ENCODE measurements around the gene RNF112.

DNA sequence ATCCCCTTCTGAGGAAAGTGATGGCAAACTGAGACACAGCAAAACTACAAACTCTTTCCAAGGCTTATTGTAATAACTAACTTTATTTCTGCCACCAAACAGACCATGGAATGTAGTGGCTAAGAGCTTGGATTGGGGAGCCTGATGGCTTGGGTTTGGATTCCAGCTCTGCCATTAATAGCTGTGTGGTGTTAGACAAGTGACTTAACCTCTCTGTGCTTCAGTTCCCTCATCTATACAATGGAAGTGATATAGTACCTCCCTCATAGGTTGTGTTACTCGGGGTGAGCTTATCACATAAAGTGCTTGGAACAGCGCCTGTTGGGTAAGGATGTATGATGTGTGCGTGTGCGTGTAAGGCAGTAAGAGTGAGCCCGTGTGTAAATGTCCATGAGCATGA, 5.9 kb upstream of the RNF112 start:
- TF ChIP-seq, protein P1, sequence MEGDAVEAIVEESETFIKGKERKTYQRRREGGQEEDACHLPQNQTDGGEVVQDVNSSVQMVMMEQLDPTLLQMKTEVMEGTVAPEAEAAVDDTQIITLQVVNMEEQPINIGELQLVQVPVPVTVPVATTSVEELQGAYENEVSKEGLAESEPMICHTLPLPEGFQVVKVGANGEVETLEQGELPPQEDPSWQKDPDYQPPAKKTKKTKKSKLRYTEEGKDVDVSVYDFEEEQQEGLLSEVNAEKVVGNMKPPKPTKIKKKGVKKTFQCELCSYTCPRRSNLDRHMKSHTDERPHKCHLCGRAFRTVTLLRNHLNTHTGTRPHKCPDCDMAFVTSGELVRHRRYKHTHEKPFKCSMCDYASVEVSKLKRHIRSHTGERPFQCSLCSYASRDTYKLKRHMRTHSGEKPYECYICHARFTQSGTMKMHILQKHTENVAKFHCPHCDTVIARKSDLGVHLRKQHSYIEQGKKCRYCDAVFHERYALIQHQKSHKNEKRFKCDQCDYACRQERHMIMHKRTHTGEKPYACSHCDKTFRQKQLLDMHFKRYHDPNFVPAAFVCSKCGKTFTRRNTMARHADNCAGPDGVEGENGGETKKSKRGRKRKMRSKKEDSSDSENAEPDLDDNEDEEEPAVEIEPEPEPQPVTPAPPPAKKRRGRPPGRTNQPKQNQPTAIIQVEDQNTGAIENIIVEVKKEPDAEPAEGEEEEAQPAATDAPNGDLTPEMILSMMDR (IDR thresholded peaks at IDR 0.05), result no peak
- TF ChIP-seq POLR2A (IDR thresholded peaks at IDR 0.05) (no peak), EP300 (IDR thresholded peaks at IDR 0.05) (no peak)

Data from tibial nerve (tissue), 4 donors.